Activated T-cell treated with anti-CD3 and anti-CD28 coated beads, Interleukin-2, amount 50 U/mL, for 72 hours (primary cell): ENCODE measurements around the gene CARS1. TPM values are rescaled to one million over a fixed set of nuclear protein-coding genes. Genes with fewer than 3 reads are reported as not detected.
A peak's percentile ranks its signal among the peaks of the same experiment; 100 is the strongest.

Experiments
- ATAC-seq, 2 donors: fragments of 150-1000 bp; cut with Tn5 transposase; replicated peaks in 1 of 2; 2 replicates each; pipeline ENCODE4 v1.10.0; 2021; ENCODE audit warnings: moderate library complexity in 2 of 2, mild to moderate bottlenecking in 1 of 2
- DNase-seq, 2 donors: peaks; one replicate each; pipeline ENCODE4 v3.0.0; 2021 to 2022; ENCODE audit warnings: mixed read lengths in 1 of 2
- H3K27ac Mint-ChIP-seq: one replicate; pipeline ENCODE4 v1.8.0; 2022; ENCODE audit warnings: mild to moderate bottlenecking, moderate library complexity, mixed read lengths
- H3K27me3 Mint-ChIP-seq: one replicate; pipeline ENCODE4 v1.8.0; 2022; ENCODE audit warnings: low read depth, mixed read lengths
- H3K36me3 Mint-ChIP-seq, 2 donors: one replicate each; pipeline ENCODE4 v1.8.0; 2022; ENCODE audit warnings: mixed read lengths in 2 of 2, mild to moderate bottlenecking in 1 of 2; ENCODE audit not compliant: insufficient read depth in 2 of 2
- H3K4me1 Mint-ChIP-seq: one replicate; pipeline ENCODE4 v1.8.0; 2022; ENCODE audit warnings: low read depth, mixed read lengths
- H3K4me3 Mint-ChIP-seq, 2 donors: one replicate each; pipeline ENCODE4 v1.8.0; 2022; ENCODE audit warnings: mild to moderate bottlenecking in 2 of 2, mixed read lengths in 2 of 2, moderate library complexity in 2 of 2
- H3K9me3 Mint-ChIP-seq, 2 donors: one replicate each; pipeline ENCODE4 v1.8.0; 2022; ENCODE audit warnings: mixed read lengths in 2 of 2
- total RNA-seq, 2 donors: library from RNA; stranded (reverse); gene quantifications; one replicate each; pipeline ENCODE4 v1.2.3, GENCODE V29; 2022

Gene CARS1
- total RNA-seq, 2 donors from 2014 or later, result 217 to 224 TPM

DNA sequence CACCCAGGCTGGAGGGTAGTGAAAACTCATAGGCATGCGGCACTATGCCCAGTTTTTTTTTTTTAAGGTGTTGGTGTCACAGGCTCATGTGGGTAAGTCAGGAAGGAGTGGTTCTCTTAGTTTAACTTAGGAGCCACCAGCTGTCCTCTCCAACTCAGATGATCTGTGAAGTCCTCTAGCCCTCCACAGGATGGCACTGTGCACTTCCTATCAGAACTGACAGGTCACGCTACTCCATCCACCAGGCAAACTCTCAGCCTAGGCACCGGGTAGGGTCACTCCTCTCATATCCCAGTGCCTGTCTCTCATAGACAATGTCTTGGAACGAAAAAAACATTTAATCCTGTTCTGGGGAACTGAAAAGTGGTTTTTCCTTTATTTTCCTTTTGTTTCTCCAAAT is 81.6 kb downstream of the CARS1 start:
- peaks cover 48% of the 10 kb centered on the region for H3K4me1 Mint-ChIP-seq
- H3K9me3 Mint-ChIP-seq, result no peaks in the 10 kb centered on the region
- peaks cover 12 to 57% of the 10 kb centered on the region in 2 donors for H3K36me3 Mint-ChIP-seq
- DNase-seq (peak; percentile 41 to 55), ATAC-seq (peak; percentile 81 to 83)
- H3K27ac Mint-ChIP-seq, result peak overlapping the region; percentile 68
- H3K27me3 Mint-ChIP-seq, result no peaks in the 10 kb centered on the region
- no peak overlapping the region for H3K4me3 Mint-ChIP-seq

GRCh38 chr11:2974272-2974671 is 83.0 kb downstream of the CARS1 start:
- Mint-ChIP-seq H3K27ac (peak overlapping the region; percentile 72), H3K36me3 (peaks cover 17 to 66% of the 10 kb centered on the region in 2 donors), H3K4me1 (peaks cover 54% of the 10 kb centered on the region), H3K9me3 (no peaks in the 10 kb centered on the region), H3K4me3 (no peak overlapping the region), H3K27me3 (no peaks in the 10 kb centered on the region)
- no peak for DNase-seq
- ATAC-seq, result no peak

GRCh38 chr11:2968341-2968900 is 88.8 kb downstream of the CARS1 start:
- Mint-ChIP-seq H3K4me1 (peaks cover 38% of the 10 kb centered on the region), H3K27me3 (no peaks in the 10 kb centered on the region), H3K9me3 (no peaks in the 10 kb centered on the region), H3K36me3 (peaks cover 23 to 67% of the 10 kb centered on the region in 2 donors), H3K4me3 (no peak overlapping the region), H3K27ac (peak overlapping the region; percentile 31)
- DNase-seq (no peak), ATAC-seq (no peak)

- Mint-ChIP-seq H3K4me1 (peaks cover 45% of the 10 kb centered on the region), H3K9me3 (no peaks in the 10 kb centered on the region), H3K4me3 (no peak overlapping the region), H3K27me3 (no peaks in the 10 kb centered on the region), H3K36me3 (peaks cover 21 to 71% of the 10 kb centered on the region in 2 donors), H3K27ac (peak overlapping the region; percentile 54)
- no peak for DNase-seq
- no peak for ATAC-seq
Measured at GRCh38 chr11:2964782-2965181, 92.4 kb downstream of the CARS1 start.

GRCh38 chr11:2963761-2964160 is 93.5 kb downstream of the CARS1 start:
- H3K27me3 Mint-ChIP-seq, result no peaks in the 10 kb centered on the region
- ATAC-seq (peak; percentile 8 to 10), DNase-seq (no peak)
- no peak overlapping the region for H3K4me3 Mint-ChIP-seq
- H3K27ac Mint-ChIP-seq, result no peak overlapping the region
- H3K36me3 Mint-ChIP-seq, result peaks cover 19 to 67% of the 10 kb centered on the region in 2 donors
- no peaks in the 10 kb centered on the region for H3K9me3 Mint-ChIP-seq
- H3K4me1 Mint-ChIP-seq, result peaks cover 44% of the 10 kb centered on the region

DNA sequence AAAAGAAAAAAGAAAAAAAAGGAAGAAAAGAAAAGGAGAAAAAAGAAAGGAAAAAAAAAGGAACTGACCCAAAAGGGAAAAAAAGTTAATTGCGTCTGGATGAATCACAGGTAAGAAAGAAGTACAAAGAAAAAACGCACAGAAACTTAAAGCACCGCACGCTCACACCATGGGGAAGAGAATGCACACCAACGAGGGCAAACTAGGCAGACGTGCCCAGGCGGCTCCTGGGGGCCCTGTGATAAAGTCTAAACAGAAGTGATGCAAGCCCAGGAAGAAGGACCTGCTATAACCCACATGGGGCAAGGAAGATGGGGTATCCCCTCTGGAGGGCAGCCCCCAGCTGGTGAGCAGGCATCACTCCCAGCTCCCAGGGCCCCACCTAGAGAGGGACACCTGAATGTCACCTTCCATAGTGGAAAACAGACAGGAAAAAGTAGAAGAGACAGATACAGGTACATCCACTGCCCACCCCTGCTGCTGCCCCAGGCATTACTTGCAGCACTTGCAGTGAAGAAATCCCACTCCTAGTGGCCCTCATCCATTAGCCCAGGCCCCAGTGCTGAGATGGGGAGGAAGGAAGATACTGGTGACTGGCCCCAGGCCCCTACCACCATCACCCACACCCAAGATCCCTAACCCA is 94.0 kb downstream of the CARS1 start:
- H3K4me1 Mint-ChIP-seq, result peaks cover 40% of the 10 kb centered on the region
- no peaks in the 10 kb centered on the region for H3K9me3 Mint-ChIP-seq
- peak; percentile 14 to 16 for ATAC-seq

DNA sequence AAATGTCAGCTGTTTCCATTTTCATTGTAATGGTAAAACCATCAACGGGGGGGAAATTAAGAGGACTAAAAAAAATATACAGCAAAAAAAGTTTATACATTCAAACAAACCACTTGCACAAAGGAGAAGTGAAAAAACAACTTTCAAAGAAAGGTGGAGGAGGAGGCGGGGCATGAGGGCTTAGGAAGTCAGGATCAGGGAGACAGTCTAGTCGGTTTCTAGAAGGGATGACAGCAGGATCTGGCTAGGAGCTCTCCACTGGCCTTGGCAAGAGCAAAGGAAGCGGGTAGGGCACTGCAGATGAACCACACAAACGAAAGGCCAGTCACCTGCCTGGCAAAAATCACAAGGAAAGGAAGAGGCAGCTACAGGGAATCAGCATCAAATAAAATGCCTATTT is 96.1 kb downstream of the CARS1 start:
- Mint-ChIP-seq H3K9me3 (no peaks in the 10 kb centered on the region), H3K27me3 (no peaks in the 10 kb centered on the region), H3K27ac (peak overlapping the region; percentile 15), H3K4me3 (no peak overlapping the region), H3K36me3 (peaks cover 14 to 66% of the 10 kb centered on the region in 2 donors), H3K4me1 (peaks cover 25% of the 10 kb centered on the region)
- ATAC-seq (no peak), DNase-seq (no peak)

More for the DNA sequence above, 94.0 kb downstream of the CARS1 start:
- H3K4me3 Mint-ChIP-seq, result no peak overlapping the region
- H3K36me3 Mint-ChIP-seq, result peaks cover 21 to 68% of the 10 kb centered on the region in 2 donors
- peak overlapping the region; percentile 77 for H3K27ac Mint-ChIP-seq
- no peak for DNase-seq
- H3K27me3 Mint-ChIP-seq, result no peaks in the 10 kb centered on the region

GRCh38 chr11:2960139-2960538 is 97.1 kb downstream of the CARS1 start:
- peaks cover 14 to 64% of the 10 kb centered on the region in 2 donors for H3K36me3 Mint-ChIP-seq
- H3K27ac Mint-ChIP-seq, result peak overlapping the region; percentile 17
- H3K9me3 Mint-ChIP-seq, result no peaks in the 10 kb centered on the region
- H3K4me3 Mint-ChIP-seq, result no peak overlapping the region
- ATAC-seq (no peak), DNase-seq (no peak)
- H3K27me3 Mint-ChIP-seq, result no peaks in the 10 kb centered on the region
- H3K4me1 Mint-ChIP-seq, result peaks cover 24% of the 10 kb centered on the region

GRCh38 chr11:2958251-2958650 is 99.0 kb downstream of the CARS1 start:
- H3K36me3 Mint-ChIP-seq, result peaks cover 20 to 62% of the 10 kb centered on the region in 2 donors

DNA sequence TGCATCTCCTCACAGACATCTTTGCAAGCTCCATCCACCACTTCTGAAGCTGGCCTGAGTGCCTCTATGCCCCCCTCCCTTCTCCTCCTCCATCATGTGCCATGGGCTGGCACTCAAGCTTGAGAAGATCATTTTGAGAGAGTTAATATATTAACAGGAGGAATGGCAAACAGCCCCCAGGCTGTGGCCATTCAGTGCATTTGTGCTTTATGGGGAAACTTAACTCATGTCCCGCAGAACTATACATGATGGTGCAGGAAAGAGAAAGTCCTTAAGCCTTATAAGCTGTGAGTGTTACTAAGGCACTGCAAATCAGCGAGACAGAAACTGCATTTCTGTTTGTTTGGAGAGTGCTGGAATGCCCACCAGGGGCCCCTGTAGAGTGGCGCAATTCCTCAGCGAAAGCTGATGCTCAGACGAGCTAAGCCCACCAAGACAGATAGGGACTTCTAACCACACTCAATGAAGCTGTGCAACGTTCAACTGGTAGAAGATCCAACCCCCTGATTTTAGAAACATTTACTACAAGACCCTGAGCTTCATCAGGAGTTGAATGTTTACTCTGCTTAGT is 101.2 kb downstream of the CARS1 start:
- H3K27me3 Mint-ChIP-seq, result no peaks in the 10 kb centered on the region
- DNase-seq, result no peak
- no peak for ATAC-seq
- peaks cover 31% of the 10 kb centered on the region for H3K4me1 Mint-ChIP-seq
- H3K27ac Mint-ChIP-seq, result no peak overlapping the region
- H3K9me3 Mint-ChIP-seq, result no peaks in the 10 kb centered on the region
- H3K36me3 Mint-ChIP-seq, result peaks cover 22 to 55% of the 10 kb centered on the region in 2 donors
- H3K4me3 Mint-ChIP-seq, result no peak overlapping the region

More at GRCh38 chr11:2958251-2958650, 99.0 kb downstream of the CARS1 start:
- Mint-ChIP-seq H3K27me3 (no peaks in the 10 kb centered on the region), H3K27ac (peak overlapping the region; percentile 40), H3K4me1 (peaks cover 29% of the 10 kb centered on the region), H3K9me3 (no peaks in the 10 kb centered on the region), H3K4me3 (no peak overlapping the region)
- no peak for DNase-seq
- ATAC-seq, result no peak

GRCh38 chr11:2954263-2954662 is 103.0 kb downstream of the CARS1 start:
- DNase-seq (no peak), ATAC-seq (no peak)
- H3K27ac Mint-ChIP-seq, result peak overlapping the region; percentile 67
- no peak overlapping the region for H3K4me3 Mint-ChIP-seq
- peaks cover 21 to 57% of the 10 kb centered on the region in 2 donors for H3K36me3 Mint-ChIP-seq
- H3K27me3 Mint-ChIP-seq, result no peaks in the 10 kb centered on the region
- H3K4me1 Mint-ChIP-seq, result peaks cover 44% of the 10 kb centered on the region
- H3K9me3 Mint-ChIP-seq, result no peaks in the 10 kb centered on the region

- H3K27ac Mint-ChIP-seq, result no peak overlapping the region
- peaks cover 64% of the 10 kb centered on the region for H3K4me1 Mint-ChIP-seq
- no peak for DNase-seq
- H3K4me3 Mint-ChIP-seq, result no peak overlapping the region
- no peaks in the 10 kb centered on the region for H3K27me3 Mint-ChIP-seq
- peak in 1 of 2 donors; percentile 7 for ATAC-seq
- H3K9me3 Mint-ChIP-seq, result no peaks in the 10 kb centered on the region
- peaks cover 20 to 58% of the 10 kb centered on the region in 2 donors for H3K36me3 Mint-ChIP-seq
Measured at GRCh38 chr11:2952290-2952689, 104.9 kb downstream of the CARS1 start.

- peaks cover 72% of the 10 kb centered on the region for H3K4me1 Mint-ChIP-seq
- ATAC-seq, result no peak
- H3K4me3 Mint-ChIP-seq, result no peak overlapping the region
- peak overlapping the region; percentile 81 for H3K27ac Mint-ChIP-seq
- H3K36me3 Mint-ChIP-seq, result peaks cover 18 to 50% of the 10 kb centered on the region in 2 donors
- no peaks in the 10 kb centered on the region for H3K27me3 Mint-ChIP-seq
- no peaks in the 10 kb centered on the region for H3K9me3 Mint-ChIP-seq
- no peak for DNase-seq
Measured at GRCh38 chr11:2951231-2952110, 105.8 kb downstream of the CARS1 start.
